Chondrocyte (in vitro differentiated cells): ENCODE results near the gene CHIT1. TPM values are rescaled to one million over a fixed set of nuclear protein-coding genes. Genes with fewer than 3 reads are reported as not detected.

Experiments used
- DNase-seq: peaks from one replicate; pipeline ENCODE4 v3.0.0; 2021; ENCODE audit warnings: mixed read lengths, low spot score
- H3K27ac Mint-ChIP-seq: one replicate; pipeline ENCODE4 v1.8.0; 2021; ENCODE audit warnings: mild to moderate bottlenecking, moderate library complexity, mixed read lengths; ENCODE audit not compliant: unreplicated experiment
- H3K27me3 Mint-ChIP-seq: 2 replicates; pipeline ENCODE4 v1.8.0; 2021; ENCODE audit warnings: low read depth, mixed read lengths
- H3K36me3 Mint-ChIP-seq: 2 replicates; pipeline ENCODE4 v1.8.0; 2021; ENCODE audit warnings: low read depth, mixed read lengths
- H3K4me1 Mint-ChIP-seq: 2 replicates; pipeline ENCODE4 v1.8.0; 2021; ENCODE audit warnings: low read depth, mild to moderate bottlenecking, mixed read lengths
- H3K4me3 Mint-ChIP-seq: one replicate; pipeline ENCODE4 v1.8.0; 2021; ENCODE audit warnings: mild to moderate bottlenecking, moderate library complexity, mixed read lengths; ENCODE audit not compliant: unreplicated experiment
- H3K9me3 Mint-ChIP-seq: 2 replicates; pipeline ENCODE4 v1.8.0; 2021; ENCODE audit warnings: low read depth, mixed read lengths
- CTCF ChIP-seq: fragments of 200-600 bp; sonication (generic); IDR thresholded peaks from 2 replicates; pipeline ENCODE4 v1.5.0; 2021; ENCODE audit warnings: antibody characterized with exemption, mild to moderate bottlenecking, moderate library complexity
- total RNA-seq: library from RNA; stranded (reverse); gene quantifications from 3 replicates; pipeline ENCODE4 v1.2.1, GENCODE V29; 2021

The CHIT1 gene
- total RNA-seq, 1 donor from 2014 or later = not detected

DNA sequence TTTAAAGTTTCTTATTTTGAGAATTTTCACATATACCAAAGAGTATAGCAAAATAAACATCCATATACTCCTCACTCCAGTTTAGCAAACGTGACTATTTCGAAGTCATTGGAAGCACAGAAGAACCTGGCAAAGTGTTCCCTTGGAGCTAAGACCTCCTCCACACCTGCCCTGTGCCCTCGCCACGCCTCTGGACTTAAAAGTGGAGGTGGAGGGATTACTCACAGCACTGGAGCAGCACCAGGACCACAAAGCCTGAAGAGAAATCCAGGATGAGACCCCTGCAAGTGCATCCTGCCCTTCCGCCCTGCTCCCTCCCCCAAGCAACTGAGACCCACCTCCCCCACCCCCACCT is 43.4 kb downstream of the CHIT1 start:
- H3K27ac Mint-ChIP-seq = no peak overlapping the region
- H3K4me1 Mint-ChIP-seq = no peaks in the 10 kb centered on the region
- no peak for TF ChIP-seq CTCF
- H3K27me3 Mint-ChIP-seq = peaks cover 15% of the 10 kb centered on the region
- no peaks in the 10 kb centered on the region for H3K36me3 Mint-ChIP-seq
- DNase-seq = no peak
- no peak overlapping the region for H3K4me3 Mint-ChIP-seq
- no peaks in the 10 kb centered on the region for H3K9me3 Mint-ChIP-seq

DNA sequence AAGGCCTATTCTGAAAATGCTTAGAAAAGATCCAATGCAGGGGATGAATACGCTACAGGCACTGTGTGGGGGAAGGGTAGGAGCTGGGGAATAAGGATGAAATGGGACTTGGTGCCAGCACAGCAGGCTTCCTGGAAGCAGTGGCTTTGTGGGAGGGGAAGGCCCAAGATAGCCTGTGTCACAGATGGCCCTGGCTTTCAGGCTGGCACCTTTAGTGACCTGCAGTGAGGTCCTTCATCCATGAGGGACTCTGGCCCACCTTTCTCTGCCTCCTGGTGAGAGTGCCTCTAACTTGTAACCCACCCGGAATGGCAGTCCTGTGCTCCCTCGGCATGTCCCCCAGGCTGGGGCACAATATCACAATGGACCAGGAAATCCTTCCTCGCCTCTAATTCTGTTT is 43.9 kb downstream of the CHIT1 start:
- H3K27ac Mint-ChIP-seq = no peak overlapping the region
- no peak for TF ChIP-seq CTCF
- H3K27me3 Mint-ChIP-seq = peaks cover 15% of the 10 kb centered on the region
- H3K9me3 Mint-ChIP-seq = no peaks in the 10 kb centered on the region
- no peaks in the 10 kb centered on the region for H3K36me3 Mint-ChIP-seq
- H3K4me3 Mint-ChIP-seq = no peak overlapping the region
- DNase-seq = no peak
- H3K4me1 Mint-ChIP-seq = no peaks in the 10 kb centered on the region

- H3K27ac Mint-ChIP-seq = no peak overlapping the region
- H3K4me3 Mint-ChIP-seq = no peak overlapping the region
- H3K27me3 Mint-ChIP-seq = peaks cover 13% of the 10 kb centered on the region
- no peak for DNase-seq
- H3K4me1 Mint-ChIP-seq = no peaks in the 10 kb centered on the region
- no peaks in the 10 kb centered on the region for H3K9me3 Mint-ChIP-seq
- no peak for TF ChIP-seq CTCF
- no peaks in the 10 kb centered on the region for H3K36me3 Mint-ChIP-seq
Observed at GRCh38 chr1:203185061-203185461, 44.4 kb downstream of the CHIT1 start.

GRCh38 chr1:203184467-203184866 is 45.0 kb downstream of the CHIT1 start:
- Mint-ChIP-seq H3K4me3 (no peak overlapping the region), H3K9me3 (no peaks in the 10 kb centered on the region), H3K27me3 (peaks cover 10% of the 10 kb centered on the region), H3K27ac (no peak overlapping the region), H3K36me3 (no peaks in the 10 kb centered on the region), H3K4me1 (no peaks in the 10 kb centered on the region)
- TF ChIP-seq CTCF = no peak
- no peak for DNase-seq

GRCh38 chr1:203183828-203184227 is 45.6 kb downstream of the CHIT1 start:
- no peak overlapping the region for H3K27ac Mint-ChIP-seq
- no peak for DNase-seq
- H3K4me1 Mint-ChIP-seq = no peaks in the 10 kb centered on the region
- peaks cover 10% of the 10 kb centered on the region for H3K27me3 Mint-ChIP-seq
- H3K4me3 Mint-ChIP-seq = no peak overlapping the region
- no peaks in the 10 kb centered on the region for H3K9me3 Mint-ChIP-seq
- no peaks in the 10 kb centered on the region for H3K36me3 Mint-ChIP-seq
- no peak for TF ChIP-seq CTCF
